ENCODE data around the gene RASGEF1C. TPM values are rescaled to one million over a fixed set of nuclear protein-coding genes. Genes with fewer than 3 reads are reported as not detected.

The RASGEF1C gene
- total RNA-seq, 2 donors from 2014 or later: 0.24 TPM; not detected in 1

- intact Hi-C loops (cut with DNase I): loop anchor here in 1 of 2 donors (10.0 kb wide), 1 partner anchor 1186 kb away; the partner anchor contains the start of gene ZFP2
- DNase-seq (ENCODE audit: low spot score): no peak
Observed at GRCh38 chr5:180080486-180081280, 128.3 kb downstream of the RASGEF1C start.

GRCh38 chr5:180079702-180080466 is 129.1 kb downstream of the RASGEF1C start:
- no peak for DNase-seq (ENCODE audit: low spot score)
- intact Hi-C loops (cut with DNase I): loop anchor here in 1 of 2 donors (10.0 kb wide), 1 partner anchor 1185 kb away; the partner anchor contains the start of gene ZFP2

DNA sequence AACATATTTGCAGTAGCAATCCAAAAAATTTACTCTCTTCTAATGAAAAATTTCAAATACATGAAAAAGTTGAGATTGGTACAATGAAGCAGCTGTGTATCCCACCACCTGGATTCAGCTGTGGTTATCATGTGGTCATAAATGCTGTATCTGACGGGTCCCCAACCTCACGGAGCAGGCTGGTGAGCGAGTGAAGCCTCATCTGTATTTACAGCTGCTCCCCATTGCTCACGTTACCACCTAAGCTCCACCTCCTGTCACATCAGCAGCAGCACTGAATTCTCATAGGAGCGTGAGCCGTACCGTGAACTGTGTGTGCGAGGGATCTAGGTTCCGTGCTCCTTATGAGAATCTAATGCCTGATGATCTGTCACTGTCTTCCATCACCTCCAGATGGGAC is 130.7 kb downstream of the RASGEF1C start:
- intact Hi-C loops (cut with DNase I): no loop called here
- DNase-seq (ENCODE audit: low spot score): no peak

DNA sequence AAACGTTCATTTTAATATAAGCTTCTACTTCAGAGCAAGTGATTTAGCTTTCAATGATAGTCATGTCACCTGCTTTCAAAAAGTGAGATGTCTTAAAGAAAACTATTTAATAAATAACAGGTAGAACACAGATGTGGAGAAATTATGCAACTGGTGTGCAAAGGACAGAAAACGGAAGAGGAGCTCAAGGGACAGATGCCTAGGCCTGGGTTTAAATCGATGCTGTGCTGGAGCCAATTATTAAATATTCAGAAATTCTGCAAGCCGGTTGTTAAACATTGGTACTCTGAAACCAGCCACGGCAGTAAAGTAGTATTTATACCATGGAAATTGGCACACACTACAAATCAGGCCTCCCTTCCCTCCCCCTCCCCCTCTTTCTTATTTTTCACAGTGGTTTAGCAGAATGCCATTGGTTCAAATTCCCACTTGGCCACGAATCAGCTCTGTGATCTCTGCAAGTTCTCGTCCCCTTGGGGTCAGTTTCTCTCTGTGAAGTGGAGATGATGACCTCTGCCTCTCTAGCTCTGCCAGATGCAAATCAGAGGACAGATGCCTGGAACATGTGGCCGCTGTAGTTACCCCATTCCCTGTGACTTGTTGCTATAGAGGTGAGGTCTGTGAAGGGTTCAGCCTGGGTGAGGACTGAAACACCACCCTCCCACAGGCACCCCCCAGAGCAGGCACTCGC is 131.3 kb downstream of the RASGEF1C start:
- DNase-seq (ENCODE audit: low spot score): no peak
- intact Hi-C loops (cut with DNase I): no loop called here

GRCh38 chr5:180075703-180076102 is 133.3 kb downstream of the RASGEF1C start:
- intact Hi-C loops (cut with DNase I): no loop called here
- DNase-seq (ENCODE audit: low spot score): no peak

DNA sequence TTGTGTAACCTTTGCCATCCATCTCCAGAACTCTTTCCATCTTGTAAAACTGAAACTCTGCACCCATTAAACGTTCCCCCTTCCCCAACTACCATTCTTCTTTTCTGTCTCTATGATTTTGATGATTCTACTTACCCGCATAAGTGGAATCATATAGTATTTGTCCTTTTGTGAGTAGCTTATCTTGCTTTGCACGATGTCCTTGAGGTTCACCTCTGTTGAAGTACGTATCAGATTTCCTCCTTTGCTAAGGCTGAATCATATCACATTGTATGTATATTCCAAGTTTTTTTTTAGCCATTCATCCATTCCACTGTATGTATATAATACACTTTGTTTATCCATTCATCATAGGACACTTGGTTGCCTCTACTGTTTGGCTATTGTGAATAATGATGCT is 134.5 kb downstream of the RASGEF1C start:
- intact Hi-C loops (cut with DNase I): no loop called here
- no peak for DNase-seq (ENCODE audit: low spot score)

GRCh38 chr5:180072556-180072955 is 136.5 kb downstream of the RASGEF1C start:
- DNase-seq (ENCODE audit: low spot score): no peak
- intact Hi-C loops (cut with DNase I): no loop called here

- intact Hi-C loops (cut with DNase I): no loop called here
- DNase-seq (ENCODE audit: low spot score): no peak
Observed at GRCh38 chr5:180072256-180072548, 136.8 kb downstream of the RASGEF1C start.

DNA sequence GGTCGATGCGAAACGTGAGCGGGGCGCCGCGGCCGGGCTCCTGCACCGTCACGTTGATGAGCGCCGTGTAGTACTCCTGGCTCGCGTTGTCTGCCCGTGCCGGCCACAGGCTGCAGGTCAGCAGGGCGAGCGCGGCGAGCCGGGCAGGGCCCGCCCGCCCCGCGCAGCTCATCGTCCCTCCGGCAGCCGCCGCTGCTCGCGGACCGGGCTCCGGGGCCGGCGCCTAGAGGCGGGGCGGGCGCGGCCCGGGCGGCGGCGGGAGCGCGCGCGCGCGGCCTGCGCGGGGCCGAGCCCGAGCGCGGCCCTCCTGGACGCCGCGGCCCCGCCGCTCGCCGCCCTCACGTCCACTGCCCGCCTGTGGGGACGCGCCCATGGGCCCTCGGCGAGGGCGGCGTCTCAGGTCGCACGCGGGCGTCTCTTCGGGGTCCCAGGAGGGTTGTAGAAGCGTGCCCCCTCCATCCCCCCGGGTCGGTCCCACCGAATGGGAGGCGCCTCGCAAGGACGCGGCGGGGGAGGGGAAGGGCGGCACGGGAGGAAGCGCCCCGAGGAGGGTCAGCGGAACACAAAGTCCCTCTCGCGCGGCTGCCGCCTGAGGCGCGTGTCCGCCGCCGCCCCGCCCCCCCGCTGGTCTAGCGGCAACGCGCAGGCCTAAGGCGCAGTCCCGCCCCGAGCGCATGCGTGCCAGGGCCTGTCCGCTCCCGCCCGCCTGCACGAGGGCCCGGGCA is 137.3 kb downstream of the RASGEF1C start, which contains the start of gene RNF130:
RNF130 (minus strand) TSS at position 229 of the 725 bp plus-strand sequence; CDS start at position 172, 57 bp downstream.
- intact Hi-C loops (cut with DNase I): no loop called here
- DNase-seq (ENCODE audit: low spot score): peak; percentile 98

DNA sequence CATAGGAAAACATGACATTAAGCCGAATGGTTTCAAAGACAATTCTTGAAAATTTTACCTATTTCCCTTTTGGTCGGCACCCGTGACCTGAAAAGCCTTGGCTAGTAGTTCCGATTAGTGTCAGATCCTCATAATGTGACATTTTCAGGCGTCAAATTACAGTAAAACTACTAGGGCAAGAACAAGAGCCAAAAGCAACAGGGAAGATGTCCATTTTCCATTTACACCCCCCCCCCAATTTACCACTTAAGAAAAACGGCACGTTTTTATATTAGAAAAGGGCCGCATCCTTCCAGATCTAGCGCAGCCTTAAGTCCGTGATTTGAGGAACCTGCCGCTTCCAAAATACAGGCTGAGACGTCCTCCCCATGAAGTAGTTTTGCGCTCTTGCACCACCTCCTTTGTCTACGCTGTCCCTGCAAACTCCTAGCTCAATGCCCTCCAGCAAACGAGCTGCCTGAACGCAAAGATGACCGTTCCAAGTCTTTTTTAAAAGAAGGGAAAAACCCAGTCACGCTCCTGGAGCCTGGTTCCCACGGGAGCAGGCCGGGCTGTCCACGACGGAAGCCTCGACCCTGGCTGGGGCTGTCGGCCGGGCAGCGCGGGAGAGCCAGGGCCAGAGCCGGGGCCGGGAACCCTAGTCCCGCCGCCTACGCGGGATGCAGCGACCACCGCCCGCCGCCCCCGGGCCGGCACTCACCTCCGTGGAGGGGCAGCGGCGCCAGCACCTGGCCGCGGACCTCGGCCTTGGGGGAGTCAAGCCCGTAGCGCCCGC is 138.1 kb downstream of the RASGEF1C start:
- peak; percentile 85 for DNase-seq (ENCODE audit: low spot score)
- intact Hi-C loops (cut with DNase I): no loop called here

DNA sequence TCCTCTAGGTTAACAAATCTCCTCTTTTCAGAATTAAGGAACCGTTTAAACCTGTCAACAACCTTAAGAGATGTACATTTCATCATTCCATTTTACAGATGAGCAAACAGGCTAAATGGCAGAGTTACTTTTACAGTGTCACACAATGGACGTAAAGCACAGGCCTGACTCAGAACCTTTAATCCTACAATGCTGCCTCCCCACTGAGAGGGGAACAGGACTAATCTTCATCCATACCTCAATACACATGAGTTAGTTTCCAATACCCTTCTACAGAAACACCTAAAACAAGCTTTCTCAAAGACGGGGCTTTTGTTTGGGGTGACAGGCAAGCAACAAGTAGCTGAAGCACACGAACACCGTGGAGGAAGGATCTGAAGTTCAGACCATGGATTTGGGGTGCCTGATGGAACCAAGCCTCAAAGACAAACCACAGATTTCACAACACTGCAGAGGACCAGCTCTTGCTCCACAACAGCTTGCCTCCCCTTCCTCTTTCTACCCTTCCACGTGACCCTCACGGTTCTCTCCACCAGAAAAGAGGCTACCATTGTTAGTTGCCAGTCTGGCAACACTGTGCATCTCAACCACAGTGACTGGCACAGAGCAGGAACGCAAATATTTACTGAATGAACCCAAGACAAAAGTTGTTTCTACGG is 139.3 kb downstream of the RASGEF1C start:
- no peak for DNase-seq (ENCODE audit: low spot score)
- intact Hi-C loops (cut with DNase I): no loop called here

DNA sequence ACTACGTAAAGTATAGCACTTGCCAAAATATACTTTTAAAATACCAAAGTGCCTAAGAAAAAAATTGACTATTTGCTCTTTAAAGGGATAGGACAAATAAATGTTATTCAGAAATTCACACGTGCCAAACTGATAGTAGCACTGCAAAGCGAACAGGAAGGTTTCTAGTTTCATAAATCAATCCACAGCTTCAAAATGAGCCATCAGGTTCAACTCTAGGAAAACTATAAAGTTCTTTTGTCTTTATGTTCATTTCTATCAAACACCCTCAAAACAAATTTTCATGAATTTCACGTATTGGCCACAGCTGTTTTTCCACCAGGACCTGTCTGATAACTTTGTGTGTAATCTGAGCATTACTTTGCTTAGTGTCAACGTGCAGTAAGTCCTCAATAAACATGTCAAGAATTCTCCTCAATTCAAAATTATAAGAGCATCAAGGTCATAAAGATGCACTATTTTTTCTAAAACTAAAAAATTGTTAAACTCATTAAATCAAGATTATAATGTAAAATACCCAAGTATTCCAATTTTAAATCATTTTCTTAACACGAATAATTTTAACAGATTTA is 140.4 kb downstream of the RASGEF1C start:
- no peak for DNase-seq (ENCODE audit: low spot score)

GRCh38 chr5:180067986-180068385 is 141.0 kb downstream of the RASGEF1C start:
- intact Hi-C loops (cut with DNase I): no loop called here

More for the DNA sequence above, 140.4 kb downstream of the RASGEF1C start:
- intact Hi-C loops (cut with DNase I): no loop called here

GRCh38 chr5:180060192-180060591 is 148.8 kb downstream of the RASGEF1C start:
- DNase-seq (ENCODE audit: low spot score): no peak
- intact Hi-C loops (cut with DNase I): no loop called here

More at GRCh38 chr5:180067986-180068385, 141.0 kb downstream of the RASGEF1C start:
- DNase-seq (ENCODE audit: low spot score): no peak

GRCh38 chr5:180059326-180059725 is 149.7 kb downstream of the RASGEF1C start:
- intact Hi-C loops (cut with DNase I): no loop called here
- no peak for DNase-seq (ENCODE audit: low spot score)

DNA sequence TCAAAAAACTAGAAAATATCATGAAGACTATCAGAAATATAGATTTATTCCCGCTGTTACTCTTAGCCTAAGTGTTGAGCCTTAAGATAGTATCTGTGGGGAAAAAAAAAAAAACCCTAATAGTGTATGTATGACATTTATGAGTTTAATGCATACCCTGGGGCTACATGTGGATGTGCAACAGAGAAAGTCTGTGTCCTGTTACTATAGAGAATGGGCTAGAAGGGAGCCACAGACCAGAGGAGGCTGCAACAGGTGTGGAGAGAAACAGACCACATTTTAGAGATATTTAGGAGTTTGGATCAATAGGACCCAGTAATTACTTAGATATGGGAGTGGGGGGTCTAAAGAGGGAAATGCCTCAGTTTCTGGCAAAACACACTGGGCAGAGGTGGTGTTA is 152.9 kb downstream of the RASGEF1C start:
- DNase-seq (ENCODE audit: low spot score): no peak
- intact Hi-C loops (cut with DNase I): no loop called here

DNA sequence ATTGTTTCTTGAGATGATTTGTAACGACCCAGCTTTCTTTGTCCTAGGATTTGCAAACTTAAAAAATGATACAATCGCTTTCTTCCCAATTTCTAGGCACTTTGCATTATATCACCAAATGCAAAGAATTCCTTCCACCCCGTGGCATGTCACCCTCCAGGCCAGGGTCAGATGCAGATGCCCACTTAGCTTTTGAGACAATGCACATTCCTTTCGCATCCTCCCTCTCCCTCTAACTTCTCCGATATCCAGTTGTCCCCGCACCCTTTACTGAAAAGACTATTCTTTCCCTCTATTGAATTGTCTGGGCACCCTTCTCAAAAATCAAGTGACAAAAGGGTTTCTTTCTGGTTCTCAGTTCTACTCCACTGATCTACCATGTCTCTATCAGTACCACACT is 154.8 kb downstream of the RASGEF1C start:
- DNase-seq (ENCODE audit: low spot score): no peak
- intact Hi-C loops (cut with DNase I): no loop called here

Measured in posterior vena cava (tissue), 2 donors.